ENCODE measurements around the gene ANKRD28. TPM values are rescaled to one million over a fixed set of nuclear protein-coding genes. Genes with fewer than 3 reads are reported as not detected.

ANKRD28 gene
- total RNA-seq, 2 experiments from 2014 or later = 52.9 to 59.9 TPM

DNA sequence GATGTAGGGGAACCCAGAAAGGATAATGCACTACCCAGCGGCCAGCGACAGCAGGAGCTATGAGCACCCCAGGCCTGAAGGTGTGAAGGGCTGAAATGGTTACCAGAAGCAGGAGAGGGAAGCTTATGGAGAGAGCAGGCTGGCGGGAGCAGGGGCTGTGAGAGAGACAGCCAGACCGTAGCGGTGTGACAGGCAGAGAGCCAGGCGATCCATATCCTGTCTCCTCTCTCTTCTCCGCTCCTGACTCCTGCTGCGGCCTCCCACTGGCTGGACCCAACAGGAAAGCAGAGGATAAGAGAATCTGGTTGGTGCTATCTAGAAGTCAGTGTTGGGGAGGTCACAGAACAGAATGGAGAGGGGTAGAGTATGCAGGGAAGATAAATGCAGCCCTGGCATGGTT is 146.4 kb downstream of the ANKRD28 start:
- no TSS peak for BruUV-seq (replicated peaks)
- no peaks in the 10 kb centered on the region for H3K9me2 ChIP-seq (ENCODE audit: insufficient read depth, low read length)
- no peak overlapping the region for H3K4me3 ChIP-seq (ENCODE audit: low read depth, low read length, poor library complexity, severe bottlenecking)
- no peaks in the 10 kb centered on the region for H3K79me2 ChIP-seq (ENCODE audit: insufficient read depth, low read depth, low read length)
- TF ChIP-seq, protein P1, sequence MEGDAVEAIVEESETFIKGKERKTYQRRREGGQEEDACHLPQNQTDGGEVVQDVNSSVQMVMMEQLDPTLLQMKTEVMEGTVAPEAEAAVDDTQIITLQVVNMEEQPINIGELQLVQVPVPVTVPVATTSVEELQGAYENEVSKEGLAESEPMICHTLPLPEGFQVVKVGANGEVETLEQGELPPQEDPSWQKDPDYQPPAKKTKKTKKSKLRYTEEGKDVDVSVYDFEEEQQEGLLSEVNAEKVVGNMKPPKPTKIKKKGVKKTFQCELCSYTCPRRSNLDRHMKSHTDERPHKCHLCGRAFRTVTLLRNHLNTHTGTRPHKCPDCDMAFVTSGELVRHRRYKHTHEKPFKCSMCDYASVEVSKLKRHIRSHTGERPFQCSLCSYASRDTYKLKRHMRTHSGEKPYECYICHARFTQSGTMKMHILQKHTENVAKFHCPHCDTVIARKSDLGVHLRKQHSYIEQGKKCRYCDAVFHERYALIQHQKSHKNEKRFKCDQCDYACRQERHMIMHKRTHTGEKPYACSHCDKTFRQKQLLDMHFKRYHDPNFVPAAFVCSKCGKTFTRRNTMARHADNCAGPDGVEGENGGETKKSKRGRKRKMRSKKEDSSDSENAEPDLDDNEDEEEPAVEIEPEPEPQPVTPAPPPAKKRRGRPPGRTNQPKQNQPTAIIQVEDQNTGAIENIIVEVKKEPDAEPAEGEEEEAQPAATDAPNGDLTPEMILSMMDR (conservative IDR thresholded peaks at IDR 0.05; ENCODE audit: low read length) = no peak
- TF ChIP-seq EZH2phosphoT487 (IDR thresholded peaks at IDR 0.05; ENCODE audit: borderline replicate concordance, low read depth, low read length) = no peak
- H3K4me1 ChIP-seq (ENCODE audit: insufficient read depth, low read length, poor library complexity, severe bottlenecking) = peaks cover 17% of the 10 kb centered on the region
- peaks cover 3% of the 10 kb centered on the region for H3K9me3 ChIP-seq (ENCODE audit: low read length)
- H4K20me1 ChIP-seq (ENCODE audit: insufficient read depth, low read length) = no peaks in the 10 kb centered on the region
- no peak overlapping the region for H3K27ac ChIP-seq (ENCODE audit: low read depth, low read length, poor library complexity, severe bottlenecking)
- CTCF ChIA-PET (ENCODE audit: unreplicated experiment) = no interaction called here
- intact Hi-C loops (cut with micrococcal nuclease; ENCODE audit: unreplicated experiment) = no loop called here
- no peak overlapping the region for H2AFZ ChIP-seq (ENCODE audit: low read length)
- H3K4me2 ChIP-seq (ENCODE audit: low read length) = no peak overlapping the region
- no peaks in the 10 kb centered on the region for H3K36me3 ChIP-seq (ENCODE audit: insufficient read depth, low read length)
- no peak for DNase-seq (ENCODE audit: low spot score)
- POLR2A ChIA-PET = interaction anchor here (0.6 kb wide), 1 partner anchor 710 kb away, joined by 4 read pairs; no protein-coding TSS in a partner anchor

DNA sequence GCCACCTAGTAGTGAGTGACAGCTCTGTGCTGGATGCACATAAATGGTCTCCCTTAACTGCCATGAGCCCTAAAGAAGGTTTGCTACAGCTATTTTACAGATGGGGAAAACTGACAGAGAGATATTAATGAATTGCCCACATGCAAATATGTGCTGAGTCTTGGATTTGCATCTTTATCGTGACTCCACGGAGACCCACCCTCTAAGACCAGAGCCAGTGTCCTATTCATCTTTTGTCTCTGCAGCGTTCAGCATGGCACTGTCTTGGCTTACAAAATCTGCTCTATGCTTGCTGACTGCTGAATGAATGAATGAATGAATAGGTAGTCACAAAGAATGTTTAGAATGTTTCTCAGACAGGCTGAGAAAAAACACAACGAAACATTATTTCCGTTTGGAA is 147.9 kb downstream of the ANKRD28 start:
- TF ChIP-seq, protein P1 (conservative IDR thresholded peaks at IDR 0.05; ENCODE audit: low read length) = no peak
- no peak for TF ChIP-seq EZH2phosphoT487 (IDR thresholded peaks at IDR 0.05; ENCODE audit: borderline replicate concordance, low read depth, low read length)
- Histone ChIP-seq H3K4me1 (ENCODE audit: insufficient read depth, low read length, poor library complexity, severe bottlenecking) (peaks cover 17% of the 10 kb centered on the region), H3K4me3 (ENCODE audit: low read depth, low read length, poor library complexity, severe bottlenecking) (no peak overlapping the region), H3K27ac (ENCODE audit: low read depth, low read length, poor library complexity, severe bottlenecking) (no peak overlapping the region), H3K4me2 (ENCODE audit: low read length) (no peak overlapping the region), H3K9me3 (ENCODE audit: low read length) (no peaks in the 10 kb centered on the region), H4K20me1 (ENCODE audit: insufficient read depth, low read length) (no peaks in the 10 kb centered on the region), H3K36me3 (ENCODE audit: insufficient read depth, low read length) (no peaks in the 10 kb centered on the region), H3K79me2 (ENCODE audit: insufficient read depth, low read depth, low read length) (no peaks in the 10 kb centered on the region), H3K9me2 (ENCODE audit: insufficient read depth, low read length) (no peaks in the 10 kb centered on the region), H2AFZ (ENCODE audit: low read length) (no peak overlapping the region)
- ChIA-PET POLR2A (no interaction called here), CTCF (ENCODE audit: unreplicated experiment) (no interaction called here)
- intact Hi-C loops (cut with micrococcal nuclease; ENCODE audit: unreplicated experiment) = no loop called here
- BruUV-seq (replicated peaks) = no TSS peak
- DNase-seq (ENCODE audit: low spot score) = no peak

DNA sequence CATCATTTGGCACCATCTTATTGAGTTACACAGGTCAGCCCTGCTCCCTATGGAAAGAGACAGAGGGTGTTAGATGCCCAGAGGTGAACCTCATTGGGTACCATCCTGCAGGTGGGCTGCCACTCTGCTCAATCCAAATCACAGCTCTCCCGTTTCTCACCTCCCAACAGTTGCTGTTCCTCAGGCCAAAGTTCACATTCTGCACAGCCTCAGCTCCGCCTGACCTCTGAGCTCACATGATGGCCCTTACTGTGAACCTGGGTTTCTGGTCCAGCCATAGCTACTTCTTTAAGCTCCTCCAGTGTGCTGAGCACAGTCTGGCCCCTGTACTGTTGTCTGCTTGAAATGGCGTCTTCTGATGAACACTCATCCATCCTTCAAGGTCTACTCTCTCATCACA is 148.4 kb downstream of the ANKRD28 start:
- no peak for TF ChIP-seq EZH2phosphoT487 (IDR thresholded peaks at IDR 0.05; ENCODE audit: borderline replicate concordance, low read depth, low read length)
- TF ChIP-seq, protein P1 (conservative IDR thresholded peaks at IDR 0.05; ENCODE audit: low read length) = no peak
- H3K9me3 ChIP-seq (ENCODE audit: low read length) = no peaks in the 10 kb centered on the region
- DNase-seq (ENCODE audit: low spot score) = no peak
- no peak overlapping the region for H3K4me2 ChIP-seq (ENCODE audit: low read length)
- POLR2A ChIA-PET = no interaction called here
- H4K20me1 ChIP-seq (ENCODE audit: insufficient read depth, low read length) = no peaks in the 10 kb centered on the region
- BruUV-seq (replicated peaks) = no TSS peak
- H3K4me3 ChIP-seq (ENCODE audit: low read depth, low read length, poor library complexity, severe bottlenecking) = no peak overlapping the region
- peaks cover 17% of the 10 kb centered on the region for H3K4me1 ChIP-seq (ENCODE audit: insufficient read depth, low read length, poor library complexity, severe bottlenecking)
- intact Hi-C loops (cut with micrococcal nuclease; ENCODE audit: unreplicated experiment) = no loop called here
- no peak overlapping the region for H2AFZ ChIP-seq (ENCODE audit: low read length)
- no peaks in the 10 kb centered on the region for H3K36me3 ChIP-seq (ENCODE audit: insufficient read depth, low read length)
- CTCF ChIA-PET (ENCODE audit: unreplicated experiment) = no interaction called here
- no peaks in the 10 kb centered on the region for H3K9me2 ChIP-seq (ENCODE audit: insufficient read depth, low read length)
- no peaks in the 10 kb centered on the region for H3K79me2 ChIP-seq (ENCODE audit: insufficient read depth, low read depth, low read length)
- no peak overlapping the region for H3K27ac ChIP-seq (ENCODE audit: low read depth, low read length, poor library complexity, severe bottlenecking)
